RWPE2 (cell line): ENCODE data around the gene FBLN2.

Experiments
- ATAC-seq: fragments of 200-7000 bp; cut with Tn5 transposase; 3 replicates; pipeline ENCODE4 v1.9.1; 2021; ENCODE audit warnings: low read depth
- DNase-seq: peaks from one replicate; pipeline ENCODE4 v3.0.0-alpha.2; 2020; ENCODE audit warnings: low spot score
- H3K27ac ChIP-seq: fragments of 450-650 bp; 2 replicates; pipeline ENCODE4 v1.5.1; 2017; ENCODE audit warnings: mild to moderate bottlenecking; ENCODE audit not compliant: poor library complexity, severe bottlenecking
- H3K27me3 ChIP-seq: fragments of 250-450 bp; sonication (Bioruptor Pico); 2 replicates; pipeline ENCODE4 v1.5.1; 2021; ENCODE audit warnings: mild to moderate bottlenecking, moderate library complexity; ENCODE audit not compliant: insufficient read depth, poor library complexity, severe bottlenecking
- H3K36me3 ChIP-seq: fragments of 250-450 bp; sonication (Bioruptor Pico); 2 replicates; pipeline ENCODE4 v1.5.1; 2020; ENCODE audit warnings: low read depth, mild to moderate bottlenecking, moderate library complexity
- H3K4me1 ChIP-seq: fragments of 250-450 bp; sonication (Bioruptor Pico); 2 replicates; pipeline ENCODE4 v1.5.1; 2021; ENCODE audit warnings: mild to moderate bottlenecking, moderate library complexity; ENCODE audit not compliant: insufficient read depth, poor library complexity, severe bottlenecking
- H3K4me3 ChIP-seq: fragments of 250-450 bp; sonication (Bioruptor Pico); 2 replicates; pipeline ENCODE4 v1.5.1; 2021; ENCODE audit warnings: mild to moderate bottlenecking, moderate library complexity; ENCODE audit not compliant: severe bottlenecking
- H3K9me3 ChIP-seq: fragments of 250-450 bp; sonication (Bioruptor Pico); 2 replicates; pipeline ENCODE4 v1.5.1; 2021; ENCODE audit warnings: mild to moderate bottlenecking, moderate library complexity; ENCODE audit not compliant: severe bottlenecking
- TF ChIP-seq, protein P1 (sequence below): fragments of 450-650 bp; IDR thresholded peaks from one replicate; pipeline ENCODE4 v1.5.1; 2017; ENCODE audit warnings: mild to moderate bottlenecking, moderate library complexity; ENCODE audit not compliant: poor library complexity, severe bottlenecking

FBLN2 gene

GRCh38 chr3:13617981-13618380 is 69.1 kb downstream of the FBLN2 start:
- Histone ChIP-seq H3K4me1 (peaks cover 1% of the 10 kb centered on the region), H3K9me3 (no peaks in the 10 kb centered on the region), H3K27me3 (no peaks in the 10 kb centered on the region), H3K36me3 (no peaks in the 10 kb centered on the region), H3K4me3 (no peak overlapping the region), H3K27ac (no peak overlapping the region)
- no peak for ATAC-seq
- TF ChIP-seq, protein P1, sequence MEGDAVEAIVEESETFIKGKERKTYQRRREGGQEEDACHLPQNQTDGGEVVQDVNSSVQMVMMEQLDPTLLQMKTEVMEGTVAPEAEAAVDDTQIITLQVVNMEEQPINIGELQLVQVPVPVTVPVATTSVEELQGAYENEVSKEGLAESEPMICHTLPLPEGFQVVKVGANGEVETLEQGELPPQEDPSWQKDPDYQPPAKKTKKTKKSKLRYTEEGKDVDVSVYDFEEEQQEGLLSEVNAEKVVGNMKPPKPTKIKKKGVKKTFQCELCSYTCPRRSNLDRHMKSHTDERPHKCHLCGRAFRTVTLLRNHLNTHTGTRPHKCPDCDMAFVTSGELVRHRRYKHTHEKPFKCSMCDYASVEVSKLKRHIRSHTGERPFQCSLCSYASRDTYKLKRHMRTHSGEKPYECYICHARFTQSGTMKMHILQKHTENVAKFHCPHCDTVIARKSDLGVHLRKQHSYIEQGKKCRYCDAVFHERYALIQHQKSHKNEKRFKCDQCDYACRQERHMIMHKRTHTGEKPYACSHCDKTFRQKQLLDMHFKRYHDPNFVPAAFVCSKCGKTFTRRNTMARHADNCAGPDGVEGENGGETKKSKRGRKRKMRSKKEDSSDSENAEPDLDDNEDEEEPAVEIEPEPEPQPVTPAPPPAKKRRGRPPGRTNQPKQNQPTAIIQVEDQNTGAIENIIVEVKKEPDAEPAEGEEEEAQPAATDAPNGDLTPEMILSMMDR = no peak
- DNase-seq = no peak

DNA sequence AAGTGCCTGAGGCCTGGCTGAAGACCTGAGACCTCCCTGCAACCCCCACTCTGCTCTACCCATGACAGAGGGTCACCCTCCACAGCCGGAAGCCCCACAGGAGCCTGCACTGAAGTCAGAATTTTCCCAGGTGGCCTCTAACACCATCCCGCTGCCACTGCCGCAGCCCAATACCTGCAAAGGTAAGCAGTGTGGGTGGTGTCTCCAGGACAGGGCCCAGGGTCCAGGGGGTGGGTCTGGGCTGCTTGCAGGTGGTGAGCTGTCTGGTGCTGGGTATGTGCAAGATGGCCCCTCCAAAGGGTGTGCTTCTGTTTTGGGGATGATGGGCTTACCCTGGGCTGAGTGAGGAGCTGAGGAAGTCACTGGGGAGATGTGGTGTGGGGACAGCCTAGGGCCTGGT is 69.9 kb downstream of the FBLN2 start:
- H3K36me3 ChIP-seq = no peaks in the 10 kb centered on the region
- H3K4me3 ChIP-seq = no peak overlapping the region
- TF ChIP-seq, protein P1 = no peak
- ATAC-seq = no peak
- no peaks in the 10 kb centered on the region for H3K27me3 ChIP-seq
- H3K4me1 ChIP-seq = peaks cover 6% of the 10 kb centered on the region
- no peaks in the 10 kb centered on the region for H3K9me3 ChIP-seq
- H3K27ac ChIP-seq = no peak overlapping the region
- DNase-seq = no peak

DNA sequence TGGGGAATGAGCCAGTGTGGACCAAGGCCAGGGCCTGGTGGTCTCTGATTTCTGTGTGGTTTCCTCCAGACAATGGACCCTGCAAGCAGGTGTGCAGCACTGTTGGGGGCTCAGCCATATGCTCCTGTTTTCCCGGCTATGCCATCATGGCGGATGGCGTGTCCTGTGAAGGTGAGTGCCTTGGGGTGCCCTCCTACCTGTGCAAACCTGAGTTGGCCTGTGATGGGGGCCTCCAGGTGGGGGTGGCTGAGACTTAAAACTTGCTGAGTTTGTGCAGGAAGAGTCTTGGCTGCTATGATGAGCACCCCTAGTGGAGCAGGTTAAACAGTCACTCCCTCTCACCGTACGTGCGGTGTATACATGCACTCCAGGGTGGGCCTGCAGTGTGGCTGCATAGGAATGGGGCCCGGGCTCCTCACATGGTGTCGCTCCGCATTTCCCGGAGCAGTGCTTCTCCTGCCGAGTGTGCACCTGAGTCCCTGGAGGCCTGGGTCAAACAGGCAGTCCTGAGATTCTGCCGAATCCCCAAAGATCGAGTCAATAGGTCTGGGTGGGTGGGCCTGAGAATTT is 70.8 kb downstream of the FBLN2 start:
- H3K27me3 ChIP-seq = no peaks in the 10 kb centered on the region
- no peak for DNase-seq
- peaks cover 6% of the 10 kb centered on the region for H3K4me1 ChIP-seq
- TF ChIP-seq, protein P1 = no peak
- no peak overlapping the region for H3K27ac ChIP-seq
- H3K4me3 ChIP-seq = no peak overlapping the region
- no peaks in the 10 kb centered on the region for H3K9me3 ChIP-seq
- H3K36me3 ChIP-seq = no peaks in the 10 kb centered on the region
- ATAC-seq = no peak

DNA sequence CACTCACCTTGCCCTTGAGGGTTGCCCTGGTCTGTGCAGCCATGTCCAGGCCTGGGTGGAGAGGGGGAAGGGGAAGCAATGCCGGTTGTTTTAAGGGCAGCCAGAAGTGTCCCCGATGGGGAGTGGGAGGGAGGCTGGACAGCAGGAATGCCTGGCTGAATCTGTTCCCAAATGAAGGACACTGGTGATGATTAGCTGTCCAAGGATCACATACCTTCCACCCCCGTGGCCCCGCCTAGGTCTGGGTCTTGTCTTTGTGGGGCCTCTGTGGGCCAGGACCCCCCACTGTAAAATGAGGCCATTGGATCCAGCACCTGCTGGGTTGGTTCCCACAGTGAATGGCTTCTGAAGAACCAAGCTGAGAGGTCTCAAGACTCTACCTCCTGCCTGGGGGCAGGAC is 71.4 kb downstream of the FBLN2 start:
- ATAC-seq (no peak), DNase-seq (no peak)
- TF ChIP-seq, protein P1 = no peak
- no peaks in the 10 kb centered on the region for H3K9me3 ChIP-seq
- H3K36me3 ChIP-seq = no peaks in the 10 kb centered on the region
- H3K4me1 ChIP-seq = peaks cover 6% of the 10 kb centered on the region
- no peak overlapping the region for H3K27ac ChIP-seq
- no peaks in the 10 kb centered on the region for H3K27me3 ChIP-seq
- H3K4me3 ChIP-seq = no peak overlapping the region

- H3K4me1 ChIP-seq = peaks cover 6% of the 10 kb centered on the region
- no peak overlapping the region for H3K27ac ChIP-seq
- TF ChIP-seq, protein P1 = no peak
- ATAC-seq (no peak), DNase-seq (no peak)
- no peaks in the 10 kb centered on the region for H3K27me3 ChIP-seq
- no peak overlapping the region for H3K4me3 ChIP-seq
- no peaks in the 10 kb centered on the region for H3K36me3 ChIP-seq
- H3K9me3 ChIP-seq = no peaks in the 10 kb centered on the region
These were observed 71.9 kb downstream of the FBLN2 start for GRCh38 chr3:13620776-13621365.
